Muscle of arm (tissue), 14 donors: ENCODE results near the gene ELP6. TPM values are rescaled to one million over a fixed set of nuclear protein-coding genes. Genes with fewer than 3 reads are reported as not detected.

Experiments used
- DNase-seq: peaks from one replicate; pipeline ENCODE4 v3.0.0-alpha.2; 2013
- long read RNA-seq, 11 donors: transcript quantifications; one replicate each; lab custom pipeline, GENCODE V29; 2026
- polyA plus RNA-seq, 12 donors: library from polyadenylated mRNA; unstranded; fragments of 120-200 nt; gene quantifications; one replicate each; pipeline ENCODE4 v1.2.1, GENCODE V29; 2013; ENCODE audit not compliant: insufficient read length in 12 of 12

Gene ELP6
- 10 to 100 TPM in 11 of 12 donors, not detected in 1; 22.5 to 34.9 (median 26.3) TPM for polyA plus RNA-seq
- long read RNA-seq, donor 1, transcript ELP6-201 (7 exons, 1,401 nt): major isoform, 11 of 20 reads
- long read RNA-seq, donor 1, partial matches to known transcripts: 7 of 20 reads
- long read RNA-seq, donor 1, other reads (novel, unspliced or antisense): 0 of 20 reads
- long read RNA-seq, donor 2, transcript ELP6-201 (7 exons, 1,401 nt): major isoform, 6 of 8 reads
- long read RNA-seq, donor 2, partial matches to known transcripts: 0 of 8 reads
- long read RNA-seq, donor 2, other reads (novel, unspliced or antisense): 0 of 8 reads
- long read RNA-seq, donor 3, partial matches to known transcripts: 0 of 2 reads
- long read RNA-seq, donor 3, other reads (novel, unspliced or antisense): 0 of 2 reads
- long read RNA-seq, donor 4: 0 reads
- long read RNA-seq, donor 5, transcript ELP6-201 (7 exons, 1,401 nt): major isoform, 6 of 20 reads
- long read RNA-seq, donor 5, partial matches to known transcripts: 11 of 20 reads
- long read RNA-seq, donor 5, other reads (novel, unspliced or antisense): 0 of 20 reads
- long read RNA-seq, donor 6, partial matches to known transcripts: 5 of 9 reads
- long read RNA-seq, donor 6, other reads (novel, unspliced or antisense): 0 of 9 reads
- long read RNA-seq, donor 7, partial matches to known transcripts: 0 of 5 reads
- long read RNA-seq, donor 7, other reads (novel, unspliced or antisense): 0 of 5 reads
- long read RNA-seq, donor 8, partial matches to known transcripts: 18 of 22 reads
- long read RNA-seq, donor 8, other reads (novel, unspliced or antisense): 0 of 22 reads
- long read RNA-seq, donor 9, partial matches to known transcripts: 5 of 9 reads
- long read RNA-seq, donor 9, other reads (novel, unspliced or antisense): 0 of 9 reads
- long read RNA-seq, donor 10, partial matches to known transcripts: 0 of 4 reads
- long read RNA-seq, donor 10, other reads (novel, unspliced or antisense): 0 of 4 reads
- long read RNA-seq, donor 11, partial matches to known transcripts: 0 of 3 reads
- long read RNA-seq, donor 11, other reads (novel, unspliced or antisense): 0 of 3 reads

GRCh38 chr3:47513125-47513929 lies at the start of gene ELP6:
Gene ELP6 (minus strand): TSS chr3:47513712. CDS start chr3:47513590, 122 bp downstream.
- peak; percentile 98 for DNase-seq

GRCh38 chr3:47556351-47556750 lies 42.8 kb upstream of the ELP6 start:
- no peak for DNase-seq

- DNase-seq: no peak
These were observed 40.8 kb upstream of the ELP6 start for GRCh38 chr3:47554335-47554734.

- no peak for DNase-seq
These were observed 39.9 kb upstream of the ELP6 start for GRCh38 chr3:47553407-47553806.

DNA sequence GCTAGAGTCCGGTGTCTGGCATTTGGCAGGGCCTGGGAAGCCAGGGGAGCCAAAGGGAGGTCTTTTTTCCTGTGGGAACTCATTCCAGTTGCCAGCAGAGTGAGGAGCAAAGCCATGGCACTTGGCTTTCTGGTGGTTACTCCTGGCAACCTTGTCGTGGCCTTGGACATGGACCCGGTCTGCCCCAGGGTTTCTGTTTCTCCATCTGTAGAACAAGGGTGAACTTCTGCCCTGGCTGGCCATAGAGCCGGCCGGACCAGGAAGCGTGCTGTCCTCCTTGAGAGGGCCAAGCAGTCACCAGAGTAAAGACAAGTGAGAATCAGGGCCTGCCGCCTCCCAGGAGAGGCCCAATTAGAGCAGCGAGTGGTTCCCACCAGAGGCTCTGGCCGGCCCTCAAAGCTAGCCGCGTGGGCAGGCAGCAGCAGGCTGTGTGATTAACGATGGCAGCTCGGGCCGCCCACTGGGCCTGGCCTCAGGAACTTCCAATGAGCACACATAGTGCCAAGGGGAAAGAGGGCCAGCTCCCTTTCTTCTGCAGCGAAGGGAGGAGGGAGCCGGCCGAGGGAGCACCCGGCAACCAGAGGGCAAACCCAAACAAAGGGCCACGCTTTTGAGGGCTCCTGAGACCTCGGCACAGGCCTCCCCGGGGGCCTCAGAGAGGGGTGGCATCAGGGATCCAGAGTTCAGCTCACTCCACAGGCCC lies 29.1 kb upstream of the ELP6 start:
- DNase-seq: peak; percentile 4

GRCh38 chr3:47541583-47542108 lies 28.1 kb upstream of the ELP6 start:
- DNase-seq: no peak

GRCh38 chr3:47540281-47540680 lies 26.8 kb upstream of the ELP6 start:
- DNase-seq: no peak

DNA sequence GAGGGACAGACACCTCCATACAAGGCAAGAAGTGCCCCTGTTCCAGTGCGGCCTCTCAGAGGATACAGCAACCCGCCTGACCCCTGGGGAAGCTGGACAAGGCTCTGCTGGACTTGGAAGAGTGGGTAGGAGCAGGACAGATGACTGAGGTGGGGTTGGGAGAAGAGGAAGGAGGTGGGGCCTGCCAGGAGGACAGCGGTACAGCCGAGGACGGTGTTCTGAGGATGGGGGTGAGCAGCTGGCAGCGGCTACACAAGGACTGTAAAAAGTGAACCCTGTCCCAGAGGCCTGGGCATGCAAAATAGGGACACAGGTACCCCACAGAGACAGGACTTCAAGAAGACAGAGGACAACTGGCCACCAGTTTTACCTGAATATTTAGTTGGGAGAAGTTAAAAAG lies 23.5 kb upstream of the ELP6 start:
- no peak for DNase-seq

DNA sequence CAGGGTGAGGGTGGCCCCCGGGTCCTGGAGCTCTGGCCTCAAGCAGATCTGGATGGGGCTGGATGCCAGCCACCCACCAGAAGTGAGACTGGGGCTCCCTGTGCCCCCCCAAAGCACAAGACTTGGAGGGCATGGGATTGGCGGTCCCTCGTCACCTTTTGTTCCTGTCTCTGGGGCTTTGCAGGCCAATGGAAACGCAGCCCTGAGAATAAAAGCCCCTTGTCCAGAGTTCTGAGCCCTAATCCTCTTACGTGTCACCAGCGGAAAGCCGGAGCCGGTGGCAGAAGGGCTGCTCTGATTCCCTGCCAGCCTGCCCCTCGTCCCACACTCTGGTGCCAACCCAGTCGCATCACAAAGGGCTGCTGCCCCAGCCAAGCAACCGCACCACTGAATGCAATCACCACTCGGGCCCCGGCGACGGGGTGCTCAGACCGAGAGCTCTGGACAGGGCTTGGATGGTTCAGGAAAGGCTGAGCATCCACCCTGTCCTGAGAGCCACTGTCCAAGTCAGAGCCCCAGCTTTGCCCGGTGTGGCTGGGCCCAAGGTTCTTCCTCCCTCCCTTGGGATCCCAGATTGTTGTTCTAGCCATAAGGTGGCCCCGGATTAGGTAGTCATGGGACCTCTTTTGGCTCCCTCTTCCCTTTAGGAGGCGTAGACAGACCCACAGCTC lies 22.8 kb upstream of the ELP6 start:
- no peak for DNase-seq

- DNase-seq: no peak
These were observed 20.5 kb upstream of the ELP6 start for GRCh38 chr3:47533996-47534454.

DNA sequence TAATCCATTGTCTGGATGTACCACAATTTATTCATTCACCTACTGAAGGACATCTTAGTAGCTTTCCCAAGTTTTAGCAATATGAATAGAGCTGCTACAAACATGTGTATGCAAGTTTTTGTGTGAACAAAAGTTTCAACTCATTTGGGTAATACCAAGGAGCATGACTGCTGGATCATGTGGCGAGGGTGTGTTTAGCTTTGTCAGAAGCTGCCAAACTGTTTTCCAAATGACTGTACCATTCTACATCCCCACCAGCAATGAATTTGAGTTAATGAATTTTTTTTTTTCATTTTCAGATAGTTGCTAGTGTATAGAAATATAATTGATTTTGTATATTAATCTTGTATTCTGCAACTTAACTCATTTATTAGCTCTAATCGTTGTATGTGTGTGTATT lies 20.0 kb upstream of the ELP6 start:
- no peak for DNase-seq

GRCh38 chr3:47527952-47528725 lies 14.6 kb upstream of the ELP6 start:
- no peak for DNase-seq

GRCh38 chr3:47525617-47526016 lies 12.1 kb upstream of the ELP6 start:
- no peak for DNase-seq

DNA sequence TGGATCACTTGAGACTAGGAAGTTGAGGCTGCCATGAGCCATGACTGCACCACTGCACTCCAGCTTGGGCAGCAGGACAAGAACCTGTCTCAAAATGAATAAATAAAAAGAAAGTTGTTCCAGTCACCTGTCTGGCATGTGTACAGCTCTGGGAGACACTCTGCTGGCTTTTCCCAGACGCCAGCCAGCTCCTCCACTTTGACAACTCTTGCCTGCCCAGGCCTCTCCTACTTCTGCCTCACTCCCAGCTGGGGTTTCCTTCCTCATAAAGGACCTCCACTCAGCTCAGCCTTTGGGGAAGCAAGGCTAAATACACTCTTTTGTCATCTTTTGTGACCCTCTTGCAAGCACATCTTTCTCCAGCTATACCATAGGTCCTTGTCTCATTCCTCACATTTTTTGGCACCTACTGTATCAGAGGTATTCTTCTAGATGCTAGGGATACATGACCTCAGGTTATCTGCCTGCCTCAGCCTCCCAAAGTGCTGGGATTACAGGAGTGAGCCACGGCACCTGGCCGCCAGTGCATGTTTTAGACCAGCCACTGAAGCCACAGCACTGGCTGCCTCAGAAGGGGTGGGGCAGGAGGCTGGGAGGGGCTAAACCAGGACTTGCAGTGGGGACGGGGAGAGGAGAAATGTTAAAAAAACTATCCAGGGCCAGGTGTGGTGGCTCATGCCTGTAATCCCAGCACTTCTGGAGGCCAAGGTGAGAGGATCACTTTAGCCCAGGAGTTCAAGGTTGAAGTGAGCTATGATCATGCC lies 10.0 kb upstream of the ELP6 start:
- DNase-seq: no peak

- DNase-seq: peak; percentile 86
These were observed 8.8 kb upstream of the ELP6 start for GRCh38 chr3:47522082-47522987.

DNA sequence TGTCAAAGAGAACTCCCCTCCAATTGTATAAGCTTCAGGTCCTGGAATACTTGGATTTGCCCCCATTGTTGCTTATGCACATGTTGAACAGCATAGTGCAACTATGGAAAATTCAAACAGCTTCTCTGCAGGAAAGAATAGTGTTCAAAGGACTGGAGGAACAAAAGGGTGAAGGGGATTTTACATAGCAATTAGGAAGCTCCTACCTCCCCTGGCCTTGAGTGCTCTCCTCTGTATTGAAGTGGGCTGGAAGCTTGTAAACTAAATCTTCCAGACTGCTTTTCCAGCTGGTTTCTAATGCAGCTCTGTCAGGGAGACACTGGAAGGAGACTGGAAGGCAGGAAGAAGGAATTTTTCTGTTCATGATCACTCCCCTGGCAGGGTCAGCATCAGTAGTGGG lies 7.2 kb upstream of the ELP6 start:
- no peak for DNase-seq

GRCh38 chr3:47517937-47518336 lies 4.4 kb upstream of the ELP6 start:
- DNase-seq: no peak
